H1 (cell line): ENCODE results near the gene KCNQ2. TPM values are rescaled to one million over a fixed set of nuclear protein-coding genes. Genes with fewer than 3 reads are reported as not detected.

Source experiments
- CTCF ChIA-PET: fragments of 300-600 bp; sonication (Branson Sonifier 250); formaldehyde crosslinking; loops from one replicate; lab custom pipeline; 2021; ENCODE audit not compliant: partially characterized antibody; lab: Charles Lee
- POLR2A ChIA-PET: fragments of 300-600 bp; sonication (Branson Sonifier 250); formaldehyde crosslinking; loops from one replicate; lab custom pipeline; 2021; ENCODE audit warnings: inconsistent platforms; ENCODE audit not compliant: partially characterized antibody; lab: Charles Lee
- DNase-seq, 2 experiments: peaks; one replicate each; pipeline versions ENCODE4 v3.0.0 to v3.0.0-alpha.2; 2010 to 2022; ENCODE audit warnings: low spot score in 2 of 2, low read depth in 1 of 2, mixed read lengths in 1 of 2
- FAIRE-seq: peaks from 2 replicates; lab custom pipeline; 2011; peaks lifted over from hg19 to GRCh38; lab: Jason Lieb, UNC
- H2AFZ ChIP-seq: 2 replicates; pipeline ENCODE4 v1.8.1; 2012; ENCODE audit warnings: low read length, inconsistent platforms
- H2AK5ac ChIP-seq: 2 replicates; pipeline ENCODE4 v1.6.1; 2013; ENCODE audit warnings: low read depth, low read length
- H2BK120ac ChIP-seq: replicated peaks from 2 replicates; pipeline ENCODE3; 2013; ENCODE audit warnings: low read depth, low read length, inconsistent platforms
- H2BK12ac ChIP-seq: 2 replicates; pipeline ENCODE4 v1.6.1; 2013; ENCODE audit warnings: low read depth, low read length
- H2BK15ac ChIP-seq: 2 replicates; pipeline ENCODE4 v1.6.1; 2013; ENCODE audit warnings: low read length
- H2BK20ac ChIP-seq: 2 replicates; pipeline ENCODE4 v1.6.1; 2013; ENCODE audit warnings: low read length
- H2BK5ac ChIP-seq: 2 replicates; pipeline ENCODE4 v1.6.1; 2013; ENCODE audit warnings: low read depth, low read length
- H3K14ac ChIP-seq: 2 replicates; pipeline ENCODE4 v1.6.1; 2013; ENCODE audit warnings: inconsistent platforms; ENCODE audit not compliant: insufficient read length
- H3K18ac ChIP-seq: 2 replicates; pipeline ENCODE4 v1.6.1; 2013; ENCODE audit warnings: low read length; ENCODE audit errors: extremely low read depth
- H3K23ac ChIP-seq: 2 replicates; pipeline ENCODE4 v1.6.1; 2013; ENCODE audit warnings: inconsistent platforms; ENCODE audit not compliant: insufficient read length
- H3K23me2 ChIP-seq: 2 replicates; pipeline ENCODE4 v1.6.1; 2013; ENCODE audit warnings: low read depth, low read length
- H3K27ac ChIP-seq: 2 replicates; pipeline ENCODE4 v1.6.1; 2011; ENCODE audit warnings: low read depth, low read length, inconsistent platforms
- H3K27me3 ChIP-seq, 4 experiments: replicated peaks in 1 of 4; 1 replicate in 1 of 4; 2 replicates in 3 of 4; pipeline versions ENCODE4 v1.6.1 to v1.8.1; 2011 to 2013; ENCODE audit warnings: low read length in 3 of 4, mild to moderate bottlenecking in 3 of 4, inconsistent platforms in 2 of 4, mixed read lengths in 2 of 4, moderate library complexity in 1 of 4; ENCODE audit not compliant: control insufficient read depth in 3 of 4, insufficient read depth in 3 of 4; ENCODE audit errors: extremely low read depth in 1 of 4
- H3K36me3 ChIP-seq, 4 experiments: 2 replicates each; pipeline versions ENCODE4 v1.6.1 to v1.8.1; 2011 to 2013; ENCODE audit warnings: mild to moderate bottlenecking in 4 of 4, low read length in 3 of 4, moderate library complexity in 2 of 4, control low read depth in 1 of 4, inconsistent platforms in 1 of 4; ENCODE audit not compliant: insufficient read depth in 4 of 4, control insufficient read depth in 2 of 4
- H3K4ac ChIP-seq: replicated peaks from 2 replicates; pipeline ENCODE3; 2013; ENCODE audit warnings: low read length, low read depth, mixed read lengths, inconsistent platforms; ENCODE audit not compliant: insufficient read length
- H3K4me1 ChIP-seq, 4 experiments: replicated peaks in 1 of 4; 1 replicate in 1 of 4; 2 replicates in 3 of 4; pipeline versions ENCODE4 v1.6.1 to v1.8.1; 2011 to 2013; ENCODE audit warnings: low read length in 3 of 4, inconsistent platforms in 2 of 4, mixed read lengths in 1 of 4; ENCODE audit not compliant: insufficient read depth in 4 of 4, control insufficient read depth in 3 of 4
- H3K4me2 ChIP-seq, 2 experiments: 2 replicates each; pipeline versions ENCODE4 v1.6.1 to v1.8.1; 2011 to 2013; ENCODE audit warnings: low read depth in 2 of 2, low read length in 2 of 2, control low read depth in 1 of 2, inconsistent platforms in 1 of 2, mild to moderate bottlenecking in 1 of 2; ENCODE audit not compliant: insufficient read depth in 1 of 2
- H3K4me3 ChIP-seq, 4 experiments: fragments of 200-600, 300-600 bp in 1 of 4; sonication (generic), shearing (Covaris generic), sonication (Bioruptor Twin) in 1 of 4; 2 replicates each; pipeline versions ENCODE4 v1.5.1 to v1.8.1; 2011 to 2016; ENCODE audit warnings: low read length in 4 of 4, low read depth in 3 of 4, control low read depth in 2 of 4, inconsistent platforms in 2 of 4, mild to moderate bottlenecking in 2 of 4, mixed read lengths in 1 of 4, moderate library complexity in 1 of 4; ENCODE audit not compliant: insufficient read depth in 2 of 4; ENCODE audit errors: extremely low read depth in 1 of 4
- H3K56ac ChIP-seq: replicated peaks from 2 replicates; pipeline ENCODE3; 2013; ENCODE audit warnings: low read depth, mild to moderate bottlenecking, mixed read lengths, low read length, inconsistent platforms; ENCODE audit not compliant: insufficient read length
- H3K79me1 ChIP-seq: 2 replicates; pipeline ENCODE4 v1.6.1; 2013; ENCODE audit warnings: low read depth, low read length, control low read depth
- H3K79me2 ChIP-seq, 2 experiments: 2 replicates each; pipeline versions ENCODE4 v1.6.1 to v1.8.1; 2012 to 2013; ENCODE audit warnings: low read length in 2 of 2, mild to moderate bottlenecking in 2 of 2, inconsistent platforms in 1 of 2; ENCODE audit not compliant: insufficient read depth in 2 of 2, control insufficient read depth in 1 of 2
- H3K9ac ChIP-seq, 4 experiments: replicated peaks in 1 of 4; 1 replicate in 1 of 4; 2 replicates in 3 of 4; pipeline versions ENCODE4 v1.6.1 to v1.8.1; 2011 to 2013; ENCODE audit warnings: low read depth in 3 of 4, low read length in 3 of 4, control low read depth in 2 of 4, mild to moderate bottlenecking in 2 of 4, moderate library complexity in 2 of 4, inconsistent platforms in 1 of 4; ENCODE audit errors: extremely low read depth in 1 of 4
- H3K9me3 ChIP-seq, 2 experiments: 2 replicates each; pipeline versions ENCODE4 v1.6.1 to v1.8.1; 2012 to 2013; ENCODE audit warnings: mild to moderate bottlenecking in 2 of 2, moderate library complexity in 2 of 2, control low read depth in 1 of 2, inconsistent platforms in 1 of 2, low read depth in 1 of 2, low read length in 1 of 2, mixed read lengths in 1 of 2; ENCODE audit not compliant: insufficient read depth in 2 of 2
- H4K20me1 ChIP-seq, 2 experiments: replicated peaks in 1 of 2; 2 replicates each; pipeline versions ENCODE3 to v1.8.1; 2011 to 2013; ENCODE audit warnings: inconsistent platforms in 2 of 2, low read length in 2 of 2, mild to moderate bottlenecking in 1 of 2; ENCODE audit not compliant: insufficient read depth in 2 of 2, control insufficient read depth in 1 of 2
- H4K5ac ChIP-seq: 2 replicates; pipeline ENCODE4 v1.6.1; 2013; ENCODE audit warnings: low read length, low read depth, mixed read lengths, inconsistent platforms; ENCODE audit not compliant: insufficient read length
- H4K8ac ChIP-seq: 2 replicates; pipeline ENCODE4 v1.8.0; 2013; ENCODE audit warnings: mild to moderate bottlenecking, moderate library complexity, low read length, inconsistent platforms; ENCODE audit not compliant: insufficient read depth; ENCODE audit errors: extremely low read depth
- H4K91ac ChIP-seq: replicated peaks from 2 replicates; pipeline ENCODE3; 2013; ENCODE audit warnings: low read length, mixed read lengths, inconsistent platforms; ENCODE audit not compliant: insufficient read length
- EZH2 ChIP-seq: fragments of 200-600 bp; sonication (generic); IDR thresholded peaks from 2 replicates; pipeline ENCODE4 v1.7.1; 2012; ENCODE audit warnings: low read depth, mild to moderate bottlenecking, moderate library complexity, low read length, inconsistent platforms; ENCODE audit not compliant: severe bottlenecking
- RBBP5 ChIP-seq: IDR thresholded peaks from 2 replicates; pipeline ENCODE4 v1.7.1; 2012; ENCODE audit warnings: low read depth, mild to moderate bottlenecking, inconsistent platforms, low read length, moderate library complexity, borderline replicate concordance
- RNF2 ChIP-seq: fragments of 200-900, 300-1000 bp; sonication (generic); IDR thresholded peaks from 2 replicates; pipeline ENCODE4 v1.7.1; 2016; ENCODE audit warnings: borderline replicate concordance, low read depth, mild to moderate bottlenecking, antibody characterized with exemption, low read length; ENCODE audit not compliant: poor library complexity, severe bottlenecking; ENCODE audit errors: missing control alignments
- WGBS, 2 experiments: shearing (Covaris generic) in 1 of 2; methylation state at CpG; one replicate each; pipeline versions ENCODE4 v1.1.6 to v1.1.7; 2013 to 2015; ENCODE audit warnings: low lambda C conversion rate in 2 of 2, mixed read lengths in 2 of 2, inconsistent platforms in 1 of 2, low coverage in 1 of 2, missing lambda C conversion rate in 1 of 2; ENCODE audit not compliant: insufficient replicate concordance in 2 of 2, insufficient coverage in 1 of 2, insufficient read length in 1 of 2; ENCODE audit errors: extremely low coverage in 1 of 2, missing lambda C conversion rate in 1 of 2; 5-methylcytosine and 5-hydroxymethylcytosine counted together
- polyA plus RNA-seq, 7 experiments: library from polyadenylated mRNA; depleted of rRNA in 3 of 7; stranded (reverse) in 5 of 7; unstranded in 2 of 7; fragments of >200 nt in 5 of 7; fragments of 200-250 nt in 2 of 7; gene quantifications; 1 replicate in 5 of 7; 2 replicates in 1 of 7; 4 replicates in 1 of 7; pipeline versions ENCODE4 v1.2.1 to v1.2.3, GENCODE V29; 2011 to 2013; ENCODE audit warnings: missing spikeins in 2 of 7, mixed read lengths in 2 of 7
- total RNA-seq: library from RNA; stranded (reverse); fragmentation: NEBNext Ultra II Directional; extraction: Animal tissue kit (Norgen Biotek cat#: 25700); gene quantifications from 2 replicates; pipeline ENCODE4 v1.2.1, GENCODE V29; 2021

Gene KCNQ2
- total and polyA plus RNA-seq, 2 of the 8 experiments (the other 6 are each of a cell fraction or from before 2014, with no cell fraction given) = 82.6 to 243 TPM

DNA sequence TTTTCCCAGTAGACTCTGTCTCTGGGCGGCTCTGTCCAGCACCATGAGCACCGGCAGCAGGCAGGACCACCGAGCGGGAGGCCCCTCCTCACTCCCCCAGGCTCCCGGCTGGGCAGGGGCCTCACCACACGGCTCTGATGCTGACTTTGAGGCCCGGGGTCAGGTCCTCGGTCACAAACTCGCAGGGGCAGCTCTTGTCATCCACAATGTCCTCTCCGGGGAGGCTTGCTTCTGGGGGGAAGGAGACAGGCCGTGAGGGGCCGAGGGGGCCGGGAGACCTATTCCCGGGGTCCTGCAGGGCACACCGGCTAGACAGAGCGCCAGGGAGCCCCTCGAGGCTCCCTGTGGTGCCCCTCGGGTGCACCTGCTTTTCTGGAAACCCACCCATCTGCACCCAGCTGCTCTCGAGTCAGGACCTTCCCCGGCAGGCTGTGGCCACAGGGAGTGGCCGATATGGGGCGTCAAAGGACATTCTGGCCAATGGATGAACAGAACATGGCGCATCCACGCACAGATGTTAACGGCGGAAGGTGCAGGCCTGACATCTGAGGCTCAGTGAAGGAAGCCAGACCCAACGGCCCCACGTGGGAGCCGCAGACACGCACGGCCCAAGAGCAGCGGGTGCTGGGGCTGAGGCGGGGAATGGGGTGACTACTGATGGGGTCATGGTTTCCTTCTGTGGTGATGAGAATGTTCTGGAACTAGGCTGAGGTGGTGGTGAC, 58.3 kb downstream of the KCNQ2 start:
- no peaks in the 10 kb centered on the region for H4K20me1 ChIP-seq
- CTCF ChIA-PET = interaction anchor here (0.6 to 1.1 kb wide), 2 partner anchors 28 to 165 kb away, joined by 3 read pairs; no protein-coding TSS in a partner anchor

More for the DNA sequence above, 58.3 kb downstream of the KCNQ2 start:
- H3K9me3 ChIP-seq = no peaks in the 10 kb centered on the region
- 95% methylated on average over 31 of the region's 33 CpGs; no CpG with 5 or more reads in 1 of the 2 experiments for WGBS, 2 experiments
- H3K4me3 ChIP-seq = no peak overlapping the region
- no peaks in the 10 kb centered on the region for H3K79me1 ChIP-seq
- H2BK20ac ChIP-seq = no peak overlapping the region
- H3K23me2 ChIP-seq = peaks cover 4% of the 10 kb centered on the region; the same call in 1 of the 2 replicates
- H3K36me3 ChIP-seq = no peaks in the 10 kb centered on the region
- H2BK120ac ChIP-seq = no peak overlapping the region
- H3K56ac ChIP-seq = no peak overlapping the region
- H3K27me3 ChIP-seq = no peaks in the 10 kb centered on the region
- H3K79me2 ChIP-seq = no peaks in the 10 kb centered on the region
- FAIRE-seq = no peak
- H3K4me2 ChIP-seq = no peak overlapping the region
- no peak overlapping the region for H4K5ac ChIP-seq
- H2BK15ac ChIP-seq = no peak overlapping the region
- no peak overlapping the region for H3K18ac ChIP-seq
- H2AFZ ChIP-seq = no peak overlapping the region
- POLR2A ChIA-PET = no interaction called here
- H3K4me1 ChIP-seq = peaks cover 0 to 19% (median 8%) of the 10 kb centered on the region in 4 experiments; a peak in 5 of 7 replicates
- no peak overlapping the region for H2BK12ac ChIP-seq
- TF ChIP-seq EZH2 (no peak), RNF2 (no peak), RBBP5 (no peak)
- TF ChIP-seq, all 59 proteins: peak for 0
- Histone ChIP-seq H3K23ac (no peak overlapping the region), H2AK5ac (no peak overlapping the region), H4K91ac (no peak overlapping the region), H3K14ac (no peak overlapping the region), H3K9ac (no peak overlapping the region), H3K27ac (no peak overlapping the region), H2BK5ac (no peak overlapping the region), H4K8ac (no peak overlapping the region), H3K4ac (no peak overlapping the region)
- DNase-seq = no peak
